COLO829 (cell line): Measurements from ENCODE around the gene SHROOM3.

Experiments used
- DNase-seq: peaks from one replicate; pipeline ENCODE4 v3.0.0; 2012; ENCODE audit warnings: low spot score

SHROOM3 gene

DNA sequence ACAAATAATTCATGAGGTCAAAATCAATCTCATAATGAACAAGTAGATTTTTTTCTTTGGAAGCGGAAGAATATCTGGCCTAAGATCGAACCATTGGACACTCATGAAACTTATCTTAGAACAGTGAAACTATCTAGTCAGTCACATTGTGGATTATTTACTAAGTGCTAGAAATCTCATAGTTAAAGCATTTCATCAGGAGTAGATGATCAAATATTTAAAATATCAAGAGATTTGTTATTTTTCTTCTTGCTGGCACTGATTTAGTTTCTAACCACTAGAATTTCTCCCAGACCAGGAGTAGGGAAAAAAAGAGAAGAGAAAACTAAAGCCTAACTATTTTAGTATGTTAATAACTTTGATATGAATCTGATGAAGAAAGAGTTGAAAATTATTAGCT is 105.5 kb downstream of the SHROOM3 start:
- no peak for DNase-seq

DNA sequence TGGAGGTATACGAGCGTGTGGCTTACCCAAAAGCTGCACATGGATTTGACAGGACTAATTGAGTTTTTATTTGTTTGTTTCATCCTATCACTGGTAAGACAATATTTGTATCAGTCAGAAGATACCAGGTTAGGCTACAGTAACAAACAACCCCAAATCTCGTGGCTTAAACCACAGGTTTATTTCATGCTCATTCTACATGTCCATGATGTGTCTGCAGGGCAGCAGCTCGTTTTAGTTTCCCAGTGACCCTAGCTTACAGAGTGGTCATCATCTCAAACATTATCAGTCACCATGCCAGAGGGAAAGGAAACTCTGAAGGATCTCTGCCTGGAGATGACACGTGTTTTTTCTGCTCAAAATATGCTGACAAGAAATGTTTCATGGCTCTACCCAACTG is 108.3 kb downstream of the SHROOM3 start:
- DNase-seq = no peak

DNA sequence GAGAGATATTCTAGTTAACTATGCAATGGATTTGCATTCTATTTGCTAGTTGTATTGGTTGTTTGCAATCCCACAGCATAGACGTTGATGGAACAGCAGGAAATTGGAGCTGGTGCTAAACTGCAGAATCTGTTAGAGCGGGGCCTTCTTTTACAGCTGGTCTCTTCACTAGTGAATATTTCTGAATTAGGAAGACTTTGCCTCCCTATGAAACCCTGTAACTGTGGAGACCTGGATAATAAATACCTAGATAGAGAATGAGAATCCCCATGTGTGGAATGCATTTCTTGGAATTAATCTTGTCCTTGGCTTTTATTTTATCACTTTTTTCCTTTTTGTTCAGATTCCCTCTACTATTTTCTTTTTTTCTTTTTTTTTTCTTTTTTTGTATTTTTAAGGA is 109.7 kb downstream of the SHROOM3 start:
- DNase-seq = no peak

DNA sequence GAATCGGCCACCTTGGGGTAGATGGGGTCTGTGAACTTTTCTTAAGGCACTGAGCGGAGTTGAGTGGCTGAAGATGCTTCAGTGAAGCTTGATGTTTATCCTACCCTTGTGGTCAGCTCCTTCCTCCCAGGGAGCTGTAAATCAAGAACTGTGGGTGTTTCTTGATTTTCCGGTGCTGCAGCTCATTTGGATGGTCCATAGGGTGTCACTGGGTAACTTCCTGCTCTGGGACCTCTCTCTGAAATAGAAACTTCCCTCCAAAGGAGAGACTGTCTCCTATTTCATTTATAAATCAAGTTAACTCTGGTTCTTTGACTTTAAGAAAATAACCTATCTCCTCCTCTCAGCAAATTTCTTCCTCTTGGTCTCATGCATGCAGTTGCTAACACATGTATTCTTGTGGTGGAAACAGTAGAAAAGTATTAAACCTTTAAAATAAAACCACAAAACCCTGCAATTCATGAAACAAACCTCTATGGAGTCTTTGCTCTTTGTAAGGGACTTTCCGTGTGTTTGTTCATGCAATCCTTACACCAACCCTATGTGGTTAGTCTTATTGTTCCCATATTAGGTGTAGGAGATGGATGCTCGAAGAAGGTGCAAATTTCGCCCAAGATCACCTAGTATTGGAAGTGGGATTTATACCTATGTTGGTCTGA is 110.3 kb downstream of the SHROOM3 start:
- DNase-seq = no peak

DNA sequence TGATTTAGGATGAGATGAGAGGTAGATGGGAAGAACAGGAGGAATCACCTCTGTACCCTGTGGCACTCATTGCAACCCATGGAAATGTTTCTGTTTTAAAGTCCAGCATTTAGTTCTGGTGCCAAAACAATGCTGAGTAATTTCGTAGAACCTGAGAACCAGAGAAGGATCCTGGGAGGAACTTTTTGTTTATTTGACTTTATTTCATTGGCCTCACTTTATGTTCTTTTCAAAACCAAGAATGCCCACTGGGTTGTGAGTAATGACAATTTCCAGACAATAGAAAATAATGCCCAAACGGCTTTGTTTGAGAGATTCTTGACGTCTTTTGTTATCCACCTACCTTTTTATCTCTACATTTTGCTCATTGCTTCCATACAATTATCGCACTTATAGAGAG is 111.3 kb downstream of the SHROOM3 start:
- DNase-seq = no peak

DNA sequence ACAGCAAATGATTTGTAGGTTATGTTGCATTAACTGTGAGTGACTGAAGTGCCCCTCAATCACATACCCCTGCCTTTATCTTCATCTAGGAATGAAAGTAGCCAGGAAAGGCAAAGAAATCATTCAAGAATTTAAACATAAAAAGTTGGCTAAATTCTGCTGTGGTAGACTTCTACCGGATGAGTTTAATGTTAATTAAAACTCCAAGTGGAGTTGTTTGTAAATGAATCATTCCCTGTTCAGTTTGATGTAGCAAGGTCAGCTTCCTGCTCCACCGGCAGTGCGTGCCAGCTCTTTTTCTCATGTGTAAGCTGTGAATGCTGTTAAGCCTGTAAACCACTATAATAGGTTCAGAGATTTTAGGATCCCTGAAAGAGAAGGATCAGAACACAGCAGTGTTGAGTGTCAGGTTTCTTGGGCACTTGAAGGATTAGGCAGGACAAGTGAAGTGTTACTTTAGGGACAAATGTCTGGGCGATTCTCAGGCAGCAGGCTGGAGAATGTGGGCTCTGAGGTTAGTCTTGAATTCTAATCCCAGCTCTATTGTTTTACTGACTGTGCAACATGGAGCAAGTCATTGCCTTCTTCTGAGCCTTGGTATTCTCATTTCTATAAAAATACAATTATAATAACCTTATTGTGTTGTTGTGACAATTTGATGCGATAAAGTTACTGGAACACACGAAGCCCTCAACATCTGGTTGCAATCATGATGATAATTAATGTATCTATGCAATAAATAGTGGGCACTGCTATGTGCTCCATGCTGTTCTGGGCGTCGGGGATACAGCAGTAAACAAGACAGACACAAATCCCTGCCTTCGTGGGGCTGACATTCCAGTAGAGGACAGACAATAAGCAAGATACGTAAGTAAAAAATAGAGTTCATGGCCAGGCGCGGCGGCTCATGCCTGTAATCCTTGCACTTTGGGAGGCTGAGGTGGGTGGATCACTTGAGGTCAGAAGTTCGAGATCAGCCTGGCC is 112.0 kb downstream of the SHROOM3 start:
- peak; percentile 45 for DNase-seq

DNA sequence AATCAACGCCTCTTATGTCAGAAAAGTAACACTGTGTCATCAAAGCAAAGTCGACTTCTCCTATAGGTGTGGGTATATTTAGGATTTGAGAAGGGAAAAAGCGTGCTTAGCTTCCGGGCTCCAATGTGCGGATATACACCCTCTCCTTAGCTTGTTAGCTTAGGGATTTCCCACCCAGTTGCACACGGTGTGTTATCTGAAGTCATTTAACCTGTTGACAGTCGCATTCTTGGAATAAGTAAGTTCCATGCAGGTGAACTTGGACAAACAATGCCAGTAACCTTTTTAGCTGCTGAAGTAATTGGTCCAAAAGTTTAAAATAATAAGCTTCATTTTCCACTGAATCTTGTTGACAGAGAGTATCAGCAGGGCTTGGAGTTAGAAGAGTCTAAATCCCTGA is 113.7 kb downstream of the SHROOM3 start:
- no peak for DNase-seq

DNA sequence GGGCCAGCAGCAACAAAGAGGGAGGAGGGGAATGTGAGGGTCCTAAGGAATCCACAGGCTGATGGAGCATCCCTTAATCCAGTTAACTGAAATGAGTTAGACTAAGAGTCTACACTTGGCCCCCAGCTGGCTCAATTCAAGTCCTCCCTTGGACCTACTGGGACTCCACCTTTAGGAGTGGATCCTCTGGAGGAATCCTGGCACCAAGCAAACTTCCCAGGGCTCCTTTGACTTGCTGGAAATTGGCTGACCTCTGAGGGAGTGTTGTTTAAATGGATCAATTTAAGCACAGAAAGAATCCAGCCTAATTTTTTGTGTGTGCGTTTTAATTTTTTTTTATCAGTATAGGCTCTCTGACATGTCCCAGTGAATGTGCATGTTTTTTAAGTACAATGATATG is 114.7 kb downstream of the SHROOM3 start:
- DNase-seq = no peak

DNA sequence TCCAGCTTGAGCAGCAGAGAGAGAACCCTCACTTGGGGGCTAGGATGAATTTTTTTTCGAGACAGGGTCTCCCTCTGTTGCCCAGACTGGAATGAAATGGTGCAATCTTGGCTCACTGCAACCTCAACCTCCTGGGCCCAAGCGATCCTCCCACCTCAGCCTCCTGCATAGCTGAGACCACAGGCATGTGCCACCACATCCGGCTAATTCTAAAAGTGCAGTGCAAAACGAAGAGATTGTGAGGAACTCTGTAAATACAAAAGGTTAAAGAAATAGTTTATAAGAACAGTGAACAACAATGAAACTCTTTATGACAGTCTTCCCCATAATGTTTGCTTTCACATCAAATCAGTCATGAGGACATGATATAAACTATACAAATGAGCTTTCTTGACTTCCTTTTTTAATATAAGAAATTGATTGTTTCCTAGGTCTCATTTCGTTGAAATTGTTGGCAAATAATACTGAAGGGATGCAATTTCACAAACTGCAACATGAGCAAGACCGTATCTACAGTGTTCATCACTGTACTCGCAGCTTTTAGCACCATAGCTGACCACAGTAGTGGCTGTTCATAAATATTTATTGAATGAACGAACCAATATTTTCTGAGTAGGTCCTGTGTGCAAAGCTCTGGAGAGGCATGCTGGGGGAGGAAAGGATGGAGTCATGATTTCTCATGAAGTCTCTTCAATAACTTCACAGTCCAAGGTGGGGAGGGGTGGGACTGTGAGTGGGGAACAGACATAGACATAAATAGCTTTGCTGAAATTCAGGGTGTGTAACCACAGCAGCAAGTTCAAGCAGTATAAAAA is 116.1 kb downstream of the SHROOM3 start:
- DNase-seq = peak; percentile 79

DNA sequence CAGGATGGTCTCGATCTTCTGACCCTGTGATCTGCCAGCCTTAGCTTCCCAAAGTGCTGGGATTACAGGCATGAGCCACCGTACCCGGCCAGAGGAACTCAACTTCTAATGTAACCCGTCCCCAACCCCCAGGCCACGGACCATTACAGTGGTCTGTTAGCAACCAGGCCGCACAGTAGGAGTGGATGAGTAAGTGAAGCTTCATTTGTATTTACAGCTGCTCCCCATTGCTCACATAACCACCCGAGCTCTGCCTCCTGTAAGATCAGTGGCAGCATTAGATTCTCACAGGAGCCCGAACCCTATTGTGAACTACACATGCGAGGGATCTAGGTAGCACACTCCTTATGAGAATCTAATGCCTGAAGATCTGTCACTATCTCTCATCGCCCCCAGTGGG is 119.6 kb downstream of the SHROOM3 start:
- no peak for DNase-seq

DNA sequence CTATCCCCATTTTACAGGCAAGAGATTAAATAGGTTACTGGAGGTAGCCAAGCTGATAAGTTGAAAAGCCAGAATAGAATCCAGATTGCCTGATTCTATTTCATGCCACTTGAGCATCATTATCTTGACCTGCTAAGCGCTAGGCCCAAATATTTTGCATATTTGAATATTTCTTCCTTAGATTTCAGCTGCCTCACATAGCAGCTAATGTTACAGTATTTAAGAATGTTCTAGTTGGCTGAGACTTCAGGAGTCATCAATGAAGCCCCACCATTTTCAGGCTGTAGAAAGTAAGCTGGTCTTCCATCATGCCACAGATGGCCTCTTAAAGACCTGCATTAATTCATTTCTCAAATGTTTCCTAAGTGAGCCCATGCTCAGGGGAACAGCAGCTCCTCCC is 121.4 kb downstream of the SHROOM3 start:
- DNase-seq = no peak

DNA sequence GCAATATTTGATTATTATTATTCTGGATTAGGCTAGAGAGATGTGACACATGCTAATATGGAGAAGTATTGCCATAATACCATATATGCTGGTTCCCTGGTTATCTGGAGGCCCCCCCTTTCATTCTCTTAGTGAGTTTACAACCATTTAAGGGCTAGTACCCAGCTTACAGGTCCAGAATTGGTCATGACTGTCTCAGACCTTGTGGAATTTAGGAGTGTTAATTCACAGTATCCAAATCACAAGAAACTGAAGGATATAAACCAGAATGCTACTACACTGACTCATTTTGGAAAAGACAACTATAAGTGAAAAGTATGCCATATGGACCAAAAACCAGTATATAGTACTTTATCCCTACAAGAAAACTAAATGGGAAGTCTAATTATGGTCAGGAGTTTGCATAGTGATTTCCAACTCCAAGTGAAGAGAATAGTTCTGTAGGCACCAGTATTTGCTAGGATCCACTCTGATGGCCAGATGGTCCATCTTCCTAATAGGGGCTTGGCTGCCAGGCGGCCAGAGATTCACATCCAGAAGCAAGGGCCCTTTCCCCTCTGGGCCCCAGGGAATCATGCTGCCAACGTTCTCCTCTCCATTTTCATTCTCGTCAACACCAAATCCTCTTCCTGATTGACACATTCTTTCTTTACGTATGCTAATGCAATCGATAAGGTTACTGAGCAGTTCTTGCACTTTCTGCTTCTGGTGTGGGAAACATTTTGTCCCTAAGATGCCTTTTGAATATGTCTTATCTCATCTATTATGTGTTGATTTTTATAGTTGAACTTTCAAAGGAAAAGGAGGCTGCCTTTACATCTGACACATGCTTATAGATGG is 123.6 kb downstream of the SHROOM3 start:
- no peak for DNase-seq

DNA sequence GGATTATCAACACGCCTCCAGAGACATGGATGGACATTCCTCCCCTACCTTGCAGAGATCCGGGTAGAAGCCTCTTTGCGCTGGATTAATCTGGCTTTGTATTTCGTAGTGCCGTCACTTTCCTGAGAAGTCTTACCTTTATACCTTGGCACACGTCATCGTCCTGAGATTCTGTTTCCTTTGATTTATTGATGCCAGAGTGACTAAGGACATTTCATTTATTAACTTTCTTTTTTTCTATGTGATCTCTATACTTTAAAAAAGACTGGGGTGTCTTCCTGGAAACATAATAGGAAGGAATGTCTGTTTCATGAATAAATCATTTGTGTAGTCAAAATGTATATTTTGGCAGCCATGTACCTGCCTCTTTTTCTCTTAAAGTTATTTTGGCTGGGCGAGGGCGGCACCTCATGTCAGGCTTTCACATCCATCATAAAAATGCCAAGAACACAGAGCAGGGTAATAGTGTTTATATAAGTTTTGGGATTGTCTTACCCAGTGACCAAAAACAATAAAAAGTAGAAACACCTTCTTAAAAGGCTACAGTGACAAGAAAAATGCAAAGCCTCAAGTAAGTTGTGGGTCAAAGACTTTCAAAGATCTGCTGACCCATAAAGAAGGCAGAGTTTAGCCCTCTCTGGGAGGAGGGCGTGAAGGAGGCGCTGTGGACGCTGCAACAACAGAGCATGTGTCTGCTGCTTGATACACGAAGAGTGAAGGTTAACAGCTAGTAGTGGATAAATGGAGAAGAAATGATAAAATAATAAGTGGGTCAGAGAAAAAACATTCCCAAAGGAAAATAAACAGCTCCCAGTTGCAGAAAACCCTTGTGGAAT is 124.4 kb downstream of the SHROOM3 start:
- DNase-seq = no peak

DNA sequence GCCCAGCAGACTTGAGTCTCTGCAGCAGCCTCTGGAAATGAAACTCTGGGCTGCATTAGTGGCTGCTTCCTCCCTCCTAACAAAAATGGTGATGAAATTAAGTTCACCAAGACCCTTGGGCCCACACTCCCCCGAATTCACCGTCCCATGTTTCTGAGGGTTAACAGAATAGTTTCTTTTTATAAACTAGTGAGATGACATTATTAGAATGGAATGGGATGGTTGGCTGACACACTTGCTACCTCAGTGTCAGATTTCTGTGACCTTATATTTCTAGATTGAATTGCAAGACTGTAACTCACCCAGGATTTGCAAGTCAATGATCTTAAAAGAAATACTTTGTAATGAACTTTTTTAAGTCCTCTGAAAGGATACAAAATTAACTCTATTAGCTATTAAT is 127.1 kb downstream of the SHROOM3 start:
- DNase-seq = no peak

DNA sequence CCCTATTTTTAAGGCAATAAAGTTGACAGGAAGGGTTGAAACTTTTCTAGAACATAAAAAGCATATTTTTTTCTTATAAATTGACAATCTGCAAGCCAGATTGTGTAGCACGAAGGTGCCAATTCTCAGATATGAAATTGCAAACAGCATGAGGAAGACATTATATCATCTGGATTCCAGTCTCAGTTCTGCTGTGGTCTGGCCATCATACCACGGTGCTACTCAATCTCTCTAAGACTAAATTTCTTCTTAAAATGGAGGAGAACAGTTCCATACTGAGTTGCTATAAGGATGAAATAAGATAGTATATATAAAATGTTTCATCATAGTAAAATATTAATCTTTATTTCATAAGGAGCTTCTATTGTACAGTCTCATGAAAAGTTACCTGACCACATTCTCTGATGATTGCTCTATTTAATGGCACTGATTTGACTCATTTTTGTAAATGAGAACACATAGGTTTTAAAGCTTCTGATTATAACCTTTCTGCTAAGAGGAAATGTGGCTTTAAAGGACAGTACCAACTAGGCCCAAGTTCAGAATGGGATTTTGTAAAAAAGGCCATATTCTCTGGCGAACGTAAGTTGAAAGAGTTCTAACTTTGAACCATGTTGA is 127.9 kb downstream of the SHROOM3 start:
- DNase-seq = no peak

DNA sequence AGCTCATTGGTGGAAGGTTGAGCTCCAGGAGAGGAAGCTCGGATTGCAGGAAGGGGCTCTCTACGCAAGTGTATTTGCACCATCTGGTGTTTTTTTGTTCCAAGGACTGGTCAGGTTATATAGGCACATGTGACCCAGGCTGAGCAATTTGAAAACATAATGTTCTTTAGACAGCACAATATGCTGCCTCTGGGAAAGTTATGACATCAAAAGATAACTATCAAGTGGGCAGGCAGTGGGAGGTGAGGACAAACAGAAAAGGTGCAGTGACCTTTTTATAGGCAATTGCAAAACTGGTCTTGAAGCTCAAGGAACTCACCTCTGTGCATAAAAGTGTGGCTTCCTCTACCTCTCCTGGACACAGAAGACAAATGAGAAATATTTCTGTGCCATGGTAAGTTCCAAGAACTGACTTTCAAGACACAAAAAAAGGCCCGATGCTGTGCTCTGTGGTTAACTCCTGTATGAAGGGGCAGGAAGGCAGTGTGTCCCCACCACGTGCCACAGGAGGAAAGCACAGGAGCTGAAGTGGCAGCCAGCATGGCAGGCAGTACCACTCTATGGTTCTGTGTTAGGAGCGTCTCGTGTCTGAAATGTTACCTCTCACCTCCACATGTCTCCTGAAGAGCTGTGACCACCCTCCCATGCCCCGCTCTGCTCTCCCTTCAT is 128.6 kb downstream of the SHROOM3 start:
- no peak for DNase-seq

DNA sequence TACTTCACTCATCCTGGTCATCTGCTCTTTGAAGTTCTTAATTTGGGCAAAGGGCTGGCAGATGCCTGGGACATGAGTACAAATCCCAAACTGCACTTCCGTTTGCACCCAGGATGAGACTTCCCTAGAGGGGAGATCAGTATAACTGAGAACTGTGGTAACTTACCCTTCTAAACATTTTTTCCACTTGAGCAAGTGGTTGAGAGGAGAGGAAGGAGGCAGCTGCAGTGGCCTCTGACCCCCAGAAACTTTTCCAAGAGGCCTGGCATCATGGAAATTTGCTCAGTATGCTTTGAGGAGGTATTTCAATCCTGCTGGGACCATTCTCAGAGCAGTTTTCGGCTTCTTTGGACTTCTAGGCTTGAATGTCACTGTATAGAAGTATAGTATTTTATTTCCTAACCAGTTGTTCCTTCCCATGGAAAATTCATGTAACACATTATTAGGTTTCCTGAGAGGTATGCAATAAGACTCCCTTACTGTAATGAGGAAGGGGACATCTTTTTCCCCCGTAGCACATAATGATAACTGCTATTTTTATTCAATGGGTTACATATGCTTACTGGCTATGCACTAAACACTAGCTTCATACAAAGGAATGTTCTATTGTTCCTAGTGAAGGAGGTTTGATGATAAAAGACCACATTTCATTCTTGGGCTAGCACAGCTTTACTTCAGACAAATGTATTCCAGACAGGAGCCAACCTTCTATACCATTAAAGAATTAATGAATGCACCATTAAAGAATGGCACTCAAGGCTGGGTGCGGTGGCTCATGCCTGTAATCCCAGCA is 129.3 kb downstream of the SHROOM3 start:
- DNase-seq = no peak

DNA sequence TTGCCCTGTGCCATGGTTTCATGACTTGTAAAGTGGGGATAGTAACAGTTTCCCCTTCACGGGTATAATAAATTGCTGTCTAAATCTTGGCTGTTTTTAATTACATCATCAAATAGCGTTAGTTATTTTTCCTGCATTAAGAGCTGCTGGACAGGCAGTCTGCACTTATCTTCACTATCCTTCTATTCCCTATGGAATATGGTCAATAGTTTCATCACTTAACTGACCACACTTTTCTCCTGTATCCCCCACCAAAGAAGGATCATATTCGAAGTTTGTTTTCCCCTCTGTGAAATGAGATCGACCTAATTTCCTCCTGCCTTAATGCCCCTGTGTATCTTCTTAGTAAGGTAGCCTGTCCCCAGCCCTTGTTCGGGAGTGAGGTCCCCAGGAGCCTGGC is 133.2 kb downstream of the SHROOM3 start:
- no peak for DNase-seq

DNA sequence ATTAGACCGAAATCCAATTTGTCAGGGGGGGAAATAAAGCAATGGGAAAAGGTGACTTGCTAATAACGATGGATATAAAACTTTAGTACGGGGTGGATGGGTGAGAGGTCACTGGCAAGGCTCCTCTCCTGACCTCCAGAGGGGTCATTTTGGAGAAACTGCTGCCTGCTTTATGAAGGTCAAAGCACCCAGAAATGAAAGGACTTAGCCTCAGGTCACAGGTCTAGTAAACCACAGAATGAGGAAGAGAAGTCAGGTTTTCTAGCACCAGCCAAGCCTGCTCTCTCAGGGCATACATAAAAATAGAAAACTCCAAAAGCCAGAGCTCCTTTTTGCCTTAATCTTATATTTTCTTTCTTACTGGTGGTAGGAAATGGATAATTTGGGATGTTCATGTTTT is 134.2 kb downstream of the SHROOM3 start:
- DNase-seq = no peak
